Effector memory CD8-positive, alpha-beta T cell (primary cell): ENCODE measurements around the gene TSFM.

Source experiments
- ATAC-seq: fragments of 150-1000 bp; cut with Tn5 transposase; replicated peaks from 2 replicates; pipeline ENCODE4 v1.10.0; 2021; ENCODE audit warnings: mild to moderate bottlenecking, moderate library complexity
- DNase-seq, 3 experiments: peaks; one replicate each; pipeline ENCODE4 v3.0.0; 2021
- H3K27ac Mint-ChIP-seq, 2 donors: one replicate each; pipeline ENCODE4 v1.8.0; 2022; ENCODE audit warnings: mild to moderate bottlenecking in 2 of 2, mixed read lengths in 2 of 2, moderate library complexity in 2 of 2
- H3K27me3 Mint-ChIP-seq, 2 donors: one replicate each; pipeline ENCODE4 v1.8.0; 2022; ENCODE audit warnings: mixed read lengths in 2 of 2
- H3K36me3 Mint-ChIP-seq: one replicate; pipeline ENCODE4 v1.8.0; 2022; ENCODE audit warnings: mild to moderate bottlenecking, moderate library complexity, mixed read lengths; ENCODE audit not compliant: insufficient read depth
- H3K4me1 Mint-ChIP-seq, 2 donors: one replicate each; pipeline ENCODE4 v1.8.0; 2022; ENCODE audit warnings: low read depth in 2 of 2, mixed read lengths in 2 of 2
- H3K4me3 Mint-ChIP-seq, 2 donors: one replicate each; pipeline ENCODE4 v1.8.0; 2022; ENCODE audit warnings: mild to moderate bottlenecking in 2 of 2, mixed read lengths in 2 of 2, moderate library complexity in 2 of 2
- H3K9me3 Mint-ChIP-seq, 2 donors: one replicate each; pipeline ENCODE4 v1.8.0; 2022; ENCODE audit warnings: mixed read lengths in 2 of 2

Gene TSFM

GRCh38 chr12:57835366-57836288 is 53.0 kb downstream of the TSFM start:
- Mint-ChIP-seq H3K36me3 (peaks cover 18% of the 10 kb centered on the region), H3K9me3 (no peaks in the 10 kb centered on the region), H3K27me3 (no peaks in the 10 kb centered on the region), H3K4me1 (peaks cover 78 to 82% of the 10 kb centered on the region in 2 donors), H3K4me3 (peak overlapping the region; percentile 71 to 81), H3K27ac (peak overlapping the region; percentile 98)
- DNase-seq (no peak), ATAC-seq (no peak)

GRCh38 chr12:57836442-57837375 is 54.1 kb downstream of the TSFM start:
- Mint-ChIP-seq H3K4me3 (peak overlapping the region; percentile 71 to 81), H3K4me1 (peaks cover 84 to 87% of the 10 kb centered on the region in 2 donors), H3K36me3 (peaks cover 10% of the 10 kb centered on the region), H3K27ac (peak overlapping the region; percentile 98), H3K27me3 (no peaks in the 10 kb centered on the region), H3K9me3 (no peaks in the 10 kb centered on the region)
- ATAC-seq (peak; percentile 52), DNase-seq (peak; percentile 24 to 40 (median 31))

- ATAC-seq (peak; percentile 58), DNase-seq (peak in 1 of 3 experiments; percentile 6)
- Mint-ChIP-seq H3K27me3 (no peaks in the 10 kb centered on the region), H3K4me1 (peaks cover 89 to 90% of the 10 kb centered on the region in 2 donors), H3K4me3 (peak overlapping the region; percentile 59 to 74), H3K36me3 (peaks cover 9% of the 10 kb centered on the region), H3K9me3 (no peaks in the 10 kb centered on the region), H3K27ac (peak overlapping the region; percentile 98)
These were observed 55.4 kb downstream of the TSFM start for GRCh38 chr12:57837864-57838562.

DNA sequence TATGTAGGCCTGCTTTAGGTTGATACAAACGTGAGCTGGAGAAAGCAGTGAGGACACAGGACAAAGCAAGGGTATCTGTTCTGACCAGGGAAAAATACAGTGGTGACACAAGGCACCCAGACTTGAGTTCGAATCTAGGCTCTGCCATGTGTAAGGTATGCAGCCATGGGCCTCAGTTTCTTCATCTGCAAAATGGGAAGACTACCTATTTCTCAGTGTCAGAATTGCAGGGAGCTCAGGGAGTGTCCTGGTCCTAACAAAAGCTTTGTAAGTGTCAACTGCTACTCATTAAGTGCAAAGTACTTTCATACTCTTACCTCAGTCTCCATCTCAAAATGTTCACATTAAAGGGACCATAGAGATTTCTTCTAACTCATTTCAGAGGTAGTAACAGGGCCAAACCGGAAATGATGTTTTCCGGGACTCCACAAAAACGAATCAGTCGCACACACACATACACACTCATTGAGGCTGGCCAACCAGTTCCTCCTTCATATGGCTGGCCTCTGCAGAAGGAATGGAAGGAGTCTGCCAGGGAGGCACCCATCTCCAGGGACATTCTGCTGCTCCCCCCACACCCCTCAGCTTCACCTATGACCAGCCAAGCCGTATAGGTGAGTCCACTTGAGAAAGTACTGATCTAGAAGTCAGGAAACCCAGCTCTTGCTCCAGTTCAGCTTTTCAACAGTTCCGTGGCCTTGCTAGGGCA is 56.2 kb downstream of the TSFM start:
- DNase-seq (no peak), ATAC-seq (peak; percentile 15)
- no peaks in the 10 kb centered on the region for H3K27me3 Mint-ChIP-seq
- peaks cover 16% of the 10 kb centered on the region for H3K36me3 Mint-ChIP-seq
- H3K4me1 Mint-ChIP-seq, result peaks cover 90% of the 10 kb centered on the region in 2 donors
- H3K27ac Mint-ChIP-seq, result peak overlapping the region; percentile 98
- H3K4me3 Mint-ChIP-seq, result peak overlapping the region; percentile 59 to 74
- H3K9me3 Mint-ChIP-seq, result no peaks in the 10 kb centered on the region

GRCh38 chr12:57839996-57840395 is 57.4 kb downstream of the TSFM start:
- ATAC-seq, result no peak
- no peaks in the 10 kb centered on the region for H3K9me3 Mint-ChIP-seq
- H3K36me3 Mint-ChIP-seq, result peaks cover 24% of the 10 kb centered on the region
- H3K4me3 Mint-ChIP-seq, result peak overlapping the region; percentile 59 to 74
- H3K27me3 Mint-ChIP-seq, result no peaks in the 10 kb centered on the region
- no peak for DNase-seq
- H3K27ac Mint-ChIP-seq, result peak overlapping the region; percentile 98
- peaks cover 89 to 90% of the 10 kb centered on the region in 2 donors for H3K4me1 Mint-ChIP-seq

DNA sequence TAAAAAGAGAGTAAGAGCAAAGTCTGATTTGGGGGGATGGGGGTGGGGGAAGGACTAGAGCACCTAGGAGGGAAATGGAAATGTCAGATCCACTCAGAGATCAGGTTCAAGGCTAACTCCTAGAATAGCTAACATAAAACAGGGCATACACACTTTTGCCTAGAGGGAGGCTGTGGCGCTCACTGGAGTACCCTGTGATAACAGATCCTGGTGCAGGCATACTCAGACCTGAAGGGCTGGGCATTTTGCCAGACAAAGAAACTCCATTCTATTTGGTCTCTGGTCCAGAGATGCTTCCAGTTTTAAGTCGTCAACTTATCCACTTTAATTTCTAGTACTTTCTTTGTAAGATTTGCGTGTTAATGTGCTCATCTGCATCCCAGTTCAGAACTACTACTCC is 58.1 kb downstream of the TSFM start:
- Mint-ChIP-seq H3K27ac (peak overlapping the region; percentile 98), H3K27me3 (no peaks in the 10 kb centered on the region), H3K4me3 (peak overlapping the region in 1 of 2 donors; percentile 40), H3K9me3 (no peaks in the 10 kb centered on the region), H3K4me1 (peaks cover 84 to 85% of the 10 kb centered on the region in 2 donors), H3K36me3 (peaks cover 29% of the 10 kb centered on the region)
- DNase-seq (no peak), ATAC-seq (no peak)

DNA sequence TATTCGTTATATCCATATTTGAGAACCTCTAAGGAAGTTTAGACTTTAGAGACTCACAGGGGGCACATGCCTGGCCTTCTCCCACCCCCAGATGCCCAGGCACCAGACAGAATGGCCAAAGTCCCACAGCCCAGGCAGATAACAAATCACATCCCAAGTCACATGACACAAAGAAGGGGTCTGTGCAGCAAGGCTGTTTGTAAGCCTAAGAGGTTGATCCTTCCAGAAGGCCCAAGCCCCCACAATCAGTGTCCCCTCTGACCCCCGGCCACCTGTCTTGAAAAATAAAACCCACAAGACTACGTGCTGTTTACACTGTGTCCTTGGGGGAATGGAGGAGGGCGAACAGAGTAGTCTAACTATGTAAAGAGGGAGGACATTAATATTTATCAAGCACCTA is 58.9 kb downstream of the TSFM start:
- Mint-ChIP-seq H3K4me3 (peak overlapping the region; percentile 40 to 84), H3K27me3 (no peaks in the 10 kb centered on the region), H3K36me3 (peaks cover 33% of the 10 kb centered on the region), H3K27ac (peak overlapping the region; percentile 98), H3K4me1 (peaks cover 77 to 78% of the 10 kb centered on the region in 2 donors), H3K9me3 (no peaks in the 10 kb centered on the region)
- ATAC-seq (no peak), DNase-seq (no peak)

GRCh38 chr12:57842342-57843294 is 60.0 kb downstream of the TSFM start:
- ATAC-seq, result no peak

DNA sequence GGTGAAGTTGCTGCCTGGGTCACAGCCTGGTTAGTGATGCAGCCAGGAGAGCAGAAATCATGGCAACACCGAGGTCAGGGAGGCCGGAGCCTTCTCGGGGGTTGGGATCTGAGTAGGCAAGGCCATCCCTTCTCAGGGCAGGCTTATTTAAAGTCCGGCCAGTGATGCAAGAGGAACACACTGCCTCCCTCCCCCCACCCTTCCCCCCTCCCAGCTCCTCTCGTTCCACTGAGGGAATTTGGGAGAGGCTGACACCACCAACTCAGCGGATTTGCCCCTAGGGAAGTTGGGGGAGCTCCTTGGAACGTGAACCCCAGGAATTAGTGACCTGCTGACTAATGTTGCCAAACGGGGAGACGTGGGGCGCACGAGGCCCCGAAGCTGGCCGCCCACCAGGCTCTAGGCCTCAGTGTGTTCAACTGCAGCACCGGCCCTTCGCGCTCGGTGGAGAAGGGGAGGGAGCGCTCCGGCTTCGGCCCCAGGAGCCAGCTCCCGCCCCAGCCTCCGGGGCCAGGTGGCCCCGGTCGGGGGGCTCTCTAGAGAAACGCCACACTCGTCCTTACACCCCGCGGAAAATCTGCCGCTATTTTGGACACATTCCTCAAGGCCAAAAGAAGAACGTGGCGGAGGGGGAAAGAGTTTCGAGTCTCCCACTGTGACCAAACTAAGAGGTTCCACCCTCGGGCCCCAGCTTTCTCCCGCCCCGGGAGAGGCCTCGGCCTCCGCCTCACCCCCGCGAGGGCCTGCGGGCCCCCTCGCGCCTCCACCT is 62.3 kb downstream of the TSFM start:
- H3K4me3 Mint-ChIP-seq, result peak overlapping the region; percentile 84
- DNase-seq (peak in 1 of 3 experiments; percentile 6), ATAC-seq (no peak)
- H3K9me3 Mint-ChIP-seq, result no peaks in the 10 kb centered on the region
- H3K4me1 Mint-ChIP-seq, result peaks cover 50 to 57% of the 10 kb centered on the region in 2 donors
- peaks cover 42% of the 10 kb centered on the region for H3K36me3 Mint-ChIP-seq
- peak overlapping the region; percentile 84 to 98 for H3K27ac Mint-ChIP-seq
- no peaks in the 10 kb centered on the region for H3K27me3 Mint-ChIP-seq

More at GRCh38 chr12:57842342-57843294, 60.0 kb downstream of the TSFM start:
- peak overlapping the region; percentile 98 for H3K27ac Mint-ChIP-seq
- DNase-seq, result no peak
- peaks cover 40% of the 10 kb centered on the region for H3K36me3 Mint-ChIP-seq
- peak overlapping the region; percentile 84 for H3K4me3 Mint-ChIP-seq
- no peaks in the 10 kb centered on the region for H3K9me3 Mint-ChIP-seq
- H3K4me1 Mint-ChIP-seq, result peaks cover 69 to 71% of the 10 kb centered on the region in 2 donors
- H3K27me3 Mint-ChIP-seq, result no peaks in the 10 kb centered on the region

- peaks cover 42% of the 10 kb centered on the region for H3K36me3 Mint-ChIP-seq
- H3K4me1 Mint-ChIP-seq, result peaks cover 43 to 49% of the 10 kb centered on the region in 2 donors
These were observed 63.1 kb downstream of the TSFM start for GRCh38 chr12:57845478-57846284.

More at GRCh38 chr12:57845478-57846284, 63.1 kb downstream of the TSFM start:
- Mint-ChIP-seq H3K4me3 (peak overlapping the region; percentile 84), H3K9me3 (no peaks in the 10 kb centered on the region), H3K27me3 (no peaks in the 10 kb centered on the region), H3K27ac (peak overlapping the region; percentile 84 to 98)
- DNase-seq, result peak; percentile 55 to 62 (median 57)
- peak; percentile 65 for ATAC-seq
